GM12878 (cell line): ENCODE data around the gene SHROOM3. TPM values are rescaled to one million over a fixed set of nuclear protein-coding genes. Genes with fewer than 3 reads are reported as not detected.

Source experiments
- ATAC-seq: fragments of 200-7000 bp; cut with Tn5 transposase; 3 replicates; pipeline ENCODE4 v1.9.1; 2020; ENCODE audit warnings: mild to moderate bottlenecking, moderate library complexity
- BruUV-seq: library from RNA; stranded (reverse); fragments of 400-500 nt; replicated peaks from 2 replicates; lab custom pipeline; 2021; lab: Mats Ljungman, UMichigan
- CTCF ChIA-PET: fragments of 300-600 bp; sonication (Branson Sonifier 250); formaldehyde crosslinking; extraction: SDS; loops from one replicate; lab custom pipeline; 2021; ENCODE audit warnings: inconsistent platforms; lab: Yijun Ruan, JAX
- POLR2A ChIA-PET: fragments of 350-600 bp; formaldehyde crosslinking; extraction: SDS; loops from one replicate; lab custom pipeline; 2021; ENCODE audit warnings: inconsistent platforms; lab: Charles Lee
- RAD21 ChIA-PET: fragments of 300-600 bp; sonication (Branson Sonifier 250); formaldehyde crosslinking; loops from one replicate; lab custom pipeline; 2023; ENCODE audit warnings: antibody characterized with exemption; ENCODE audit not compliant: unreplicated experiment; lab: Charles Lee
- SMC1A ChIA-PET: fragments of 300-600 bp; sonication (Branson Sonifier 250); formaldehyde crosslinking; loops from one replicate; lab custom pipeline; 2023; ENCODE audit not compliant: unreplicated experiment, uncharacterized antibody; lab: Charles Lee
- DNase-seq: peaks from one replicate; pipeline ENCODE4 v3.0.0-alpha.2; 2011; ENCODE audit warnings: low read depth, low spot score
- FAIRE-seq: peaks from 3 replicates; lab custom pipeline; 2011; peaks lifted over from hg19 to GRCh38; lab: Jason Lieb, UNC
- H2AFZ ChIP-seq: 2 replicates; pipeline ENCODE4 v1.6.0; 2011; ENCODE audit warnings: low read depth, low read length, control low read depth; ENCODE audit not compliant: control insufficient read depth
- H3K27ac ChIP-seq: 2 replicates; pipeline ENCODE4 v1.5.1; 2011; ENCODE audit warnings: control low read depth; ENCODE audit not compliant: control insufficient read depth, insufficient read depth
- H3K27me3 ChIP-seq, 2 experiments: replicated peaks in 1 of 2; 2 replicates each; pipeline versions ENCODE4 v1.6.0 to v1.6.1; 2011; ENCODE audit warnings: low read length in 1 of 2; ENCODE audit not compliant: control insufficient read depth in 2 of 2, insufficient read depth in 2 of 2
- H3K36me3 ChIP-seq, 2 experiments: 2 replicates each; pipeline ENCODE4 v1.5.1; 2011; ENCODE audit warnings: low read length in 1 of 2; ENCODE audit not compliant: control insufficient read depth in 2 of 2, insufficient read depth in 2 of 2
- H3K4me1 ChIP-seq: 2 replicates; pipeline ENCODE4 v1.6.1; 2011; ENCODE audit warnings: mild to moderate bottlenecking, low read length, moderate library complexity, mixed read lengths; ENCODE audit not compliant: control insufficient read depth, insufficient read depth
- H3K4me2 ChIP-seq: 2 replicates; pipeline ENCODE4 v1.6.0; 2011; ENCODE audit warnings: control low read depth; ENCODE audit not compliant: control insufficient read depth, insufficient read depth
- H3K4me3 ChIP-seq: fragments of 200-600 bp; sonication (generic); 2 replicates; pipeline ENCODE4 v1.5.1; 2016
- H3K79me2 ChIP-seq: 2 replicates; pipeline ENCODE4 v1.6.0; 2011; ENCODE audit warnings: low read length; ENCODE audit not compliant: control insufficient read depth, insufficient read depth
- H3K9ac ChIP-seq: 2 replicates; pipeline ENCODE4 v1.8.0; 2011; ENCODE audit warnings: low read length, control low read depth, mixed read lengths; ENCODE audit not compliant: control insufficient read depth, insufficient read depth
- H3K9me3 ChIP-seq: replicated peaks from 3 replicates; pipeline ENCODE4 v1.5.1; 2011; ENCODE audit warnings: mild to moderate bottlenecking, low read length; ENCODE audit not compliant: control insufficient read depth, insufficient read depth
- H4K20me1 ChIP-seq: 2 replicates; pipeline ENCODE4 v1.6.0; 2011; ENCODE audit not compliant: control insufficient read depth, insufficient read depth
- CHD1 ChIP-seq: IDR thresholded peaks from 2 replicates; pipeline ENCODE4 v1.6.1; 2012; ENCODE audit warnings: low read depth, low read length, improper control_type of control experiment
- EGR1 ChIP-seq, 2 experiments: IDR thresholded peaks; 1 replicate in 1 of 2; 2 replicates in 1 of 2; pipeline ENCODE4 v1.6.1; 2011 to 2012; ENCODE audit warnings: low read depth in 2 of 2, low read length in 2 of 2, borderline replicate concordance in 1 of 2, mild to moderate bottlenecking in 1 of 2, moderate library complexity in 1 of 2
- FOS ChIP-seq: IDR thresholded peaks from 3 replicates; pipeline ENCODE4 v1.6.1; 2011; ENCODE audit warnings: borderline replicate concordance; ENCODE audit not compliant: insufficient read length; ENCODE audit errors: extremely low read depth
- FOXM1 ChIP-seq: IDR thresholded peaks from 2 replicates; pipeline ENCODE4 v1.6.1; 2012; ENCODE audit warnings: low read depth, mild to moderate bottlenecking, inconsistent platforms, low read length, moderate library complexity
- KDM1A ChIP-seq: fragments of 200-600 bp; sonication (generic); IDR thresholded peaks from 2 replicates; pipeline ENCODE4 v1.6.1; 2016; ENCODE audit warnings: borderline replicate concordance
- NFIC ChIP-seq: IDR thresholded peaks from 2 replicates; pipeline ENCODE4 v1.6.1; 2012; ENCODE audit warnings: low read depth, mild to moderate bottlenecking, inconsistent platforms, low read length, moderate library complexity
- REST ChIP-seq: IDR thresholded peaks from 2 replicates; pipeline ENCODE4 v1.6.1; 2012; ENCODE audit warnings: mild to moderate bottlenecking, low read depth, low read length
- SPI1 ChIP-seq: IDR thresholded peaks from 2 replicates; pipeline ENCODE4 v1.6.1; 2011; ENCODE audit warnings: low read depth, mild to moderate bottlenecking, low read length, moderate library complexity, borderline replicate concordance; ENCODE audit not compliant: insufficient read depth
- TAF1 ChIP-seq: IDR thresholded peaks from 2 replicates; pipeline ENCODE4 v1.6.1; 2011; ENCODE audit warnings: mild to moderate bottlenecking, low read depth, low read length, borderline replicate concordance
- ZNF217 ChIP-seq: fragments of 450-650 bp; IDR thresholded peaks from 2 replicates; pipeline ENCODE4 v1.6.1; 2017; ENCODE audit warnings: antibody characterized with exemption, mild to moderate bottlenecking
- WGBS: methylation state at CpG from one replicate; pipeline ENCODE4 v1.1.6; 2016; ENCODE audit warnings: low lambda C conversion rate; ENCODE audit not compliant: insufficient replicate concordance, insufficient coverage; ENCODE audit errors: missing lambda C conversion rate; 5-methylcytosine and 5-hydroxymethylcytosine counted together
- in situ Hi-C: fragments of 300-500 bp; cut with MboI; formaldehyde crosslinking; loops from 9 replicates; pipeline ENCODE4 v1.14.3; 2018; ENCODE audit warnings: mixed read lengths
- intact Hi-C: fragments of 100-400 bp; cut with micrococcal nuclease; formaldehyde crosslinking; loops from one replicate; pipeline ENCODE4 v1.14.2; 2022; ENCODE audit not compliant: unreplicated experiment
- polyA plus RNA-seq, 11 experiments: library from polyadenylated mRNA; depleted of rRNA in 4 of 11; unstranded in 6 of 11; stranded (reverse) in 5 of 11; fragments of >200 nt; fragmentation: Nextera tagmentation in 4 of 11; fragmentation: Illumina TruSeq in 1 of 11; extraction: Ambion mirVana in 4 of 11; extraction: Trizol in 1 of 11; gene quantifications; 1 replicate in 1 of 11; 2 replicates in 10 of 11; pipeline versions ENCODE4 v1.2.1 to v1.2.3, GENCODE V29; 2011 to 2016; ENCODE audit warnings: inconsistent platforms in 2 of 11, missing spikeins in 2 of 11, low read depth in 1 of 11
- total RNA-seq, 4 experiments: library from RNA; depleted of rRNA in 3 of 4; stranded (reverse); fragments of >200 nt in 3 of 4; fragmentation: Illumina TruSeq in 1 of 4; extraction: Trizol in 1 of 4; gene quantifications; 2 replicates each; pipeline versions ENCODE4 v1.2.1 to v1.2.3, GENCODE V29; 2013 to 2021
- TF ChIP-seq, protein P1 (sequence below): fragments of 450-650 bp; IDR thresholded peaks from 2 replicates; pipeline ENCODE4 v1.6.1; 2016; ENCODE audit warnings: mild to moderate bottlenecking
- TF ChIP-seq, protein P2 (sequence below): fragments of 450-650 bp; IDR thresholded peaks from 2 replicates; pipeline ENCODE4 v1.6.1; 2018; ENCODE audit warnings: borderline replicate concordance, mild to moderate bottlenecking; ENCODE audit not compliant: partially characterized antibody
- TF ChIP-seq, protein P3 (sequence below): IDR thresholded peaks from 2 replicates; pipeline ENCODE4 v1.6.1; 2011; ENCODE audit warnings: low read depth, low read length, improper control_type of control experiment, borderline replicate concordance
- TF ChIP-seq, protein P4 (sequence below): IDR thresholded peaks from 2 replicates; pipeline ENCODE4 v1.6.1; 2012; ENCODE audit warnings: low read depth, low read length, improper control_type of control experiment

SHROOM3 gene
- total and polyA plus RNA-seq, 10 of the 15 experiments (the other 5 are each of a cell fraction or from before 2014, with no cell fraction given): under 0.01 to 0.29 (median 0.08) TPM; not detected in 1

DNA sequence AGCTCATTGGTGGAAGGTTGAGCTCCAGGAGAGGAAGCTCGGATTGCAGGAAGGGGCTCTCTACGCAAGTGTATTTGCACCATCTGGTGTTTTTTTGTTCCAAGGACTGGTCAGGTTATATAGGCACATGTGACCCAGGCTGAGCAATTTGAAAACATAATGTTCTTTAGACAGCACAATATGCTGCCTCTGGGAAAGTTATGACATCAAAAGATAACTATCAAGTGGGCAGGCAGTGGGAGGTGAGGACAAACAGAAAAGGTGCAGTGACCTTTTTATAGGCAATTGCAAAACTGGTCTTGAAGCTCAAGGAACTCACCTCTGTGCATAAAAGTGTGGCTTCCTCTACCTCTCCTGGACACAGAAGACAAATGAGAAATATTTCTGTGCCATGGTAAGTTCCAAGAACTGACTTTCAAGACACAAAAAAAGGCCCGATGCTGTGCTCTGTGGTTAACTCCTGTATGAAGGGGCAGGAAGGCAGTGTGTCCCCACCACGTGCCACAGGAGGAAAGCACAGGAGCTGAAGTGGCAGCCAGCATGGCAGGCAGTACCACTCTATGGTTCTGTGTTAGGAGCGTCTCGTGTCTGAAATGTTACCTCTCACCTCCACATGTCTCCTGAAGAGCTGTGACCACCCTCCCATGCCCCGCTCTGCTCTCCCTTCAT lies 128.6 kb downstream of the SHROOM3 start:
- H2AFZ ChIP-seq: no peak overlapping the region
- TF ChIP-seq KDM1A (no peak), FOXM1 (no peak), NFIC (no peak), FOS (no peak), CHD1 (no peak), ZNF217 (no peak), EGR1 (IDR thresholded peaks at IDR 0.05; ENCODE audit: borderline replicate concordance in 1 of 2, low read depth in 2 of 2, low read length in 2 of 2) (no peak), REST (no peak), SPI1 (no peak), TAF1 (no peak)
- TF ChIP-seq, protein P1, sequence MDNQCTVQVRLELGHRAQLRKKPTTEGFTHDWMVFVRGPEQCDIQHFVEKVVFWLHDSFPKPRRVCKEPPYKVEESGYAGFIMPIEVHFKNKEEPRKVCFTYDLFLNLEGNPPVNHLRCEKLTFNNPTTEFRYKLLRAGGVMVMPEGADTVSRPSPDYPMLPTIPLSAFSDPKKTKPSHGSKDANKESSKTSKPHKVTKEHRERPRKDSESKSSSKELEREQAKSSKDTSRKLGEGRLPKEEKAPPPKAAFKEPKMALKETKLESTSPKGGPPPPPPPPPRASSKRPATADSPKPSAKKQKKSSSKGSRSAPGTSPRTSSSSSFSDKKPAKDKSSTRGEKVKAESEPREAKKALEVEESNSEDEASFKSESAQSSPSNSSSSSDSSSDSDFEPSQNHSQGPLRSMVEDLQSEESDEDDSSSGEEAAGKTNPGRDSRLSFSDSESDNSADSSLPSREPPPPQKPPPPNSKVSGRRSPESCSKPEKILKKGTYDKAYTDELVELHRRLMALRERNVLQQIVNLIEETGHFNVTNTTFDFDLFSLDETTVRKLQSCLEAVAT: no peak
- TF ChIP-seq, protein P2, sequence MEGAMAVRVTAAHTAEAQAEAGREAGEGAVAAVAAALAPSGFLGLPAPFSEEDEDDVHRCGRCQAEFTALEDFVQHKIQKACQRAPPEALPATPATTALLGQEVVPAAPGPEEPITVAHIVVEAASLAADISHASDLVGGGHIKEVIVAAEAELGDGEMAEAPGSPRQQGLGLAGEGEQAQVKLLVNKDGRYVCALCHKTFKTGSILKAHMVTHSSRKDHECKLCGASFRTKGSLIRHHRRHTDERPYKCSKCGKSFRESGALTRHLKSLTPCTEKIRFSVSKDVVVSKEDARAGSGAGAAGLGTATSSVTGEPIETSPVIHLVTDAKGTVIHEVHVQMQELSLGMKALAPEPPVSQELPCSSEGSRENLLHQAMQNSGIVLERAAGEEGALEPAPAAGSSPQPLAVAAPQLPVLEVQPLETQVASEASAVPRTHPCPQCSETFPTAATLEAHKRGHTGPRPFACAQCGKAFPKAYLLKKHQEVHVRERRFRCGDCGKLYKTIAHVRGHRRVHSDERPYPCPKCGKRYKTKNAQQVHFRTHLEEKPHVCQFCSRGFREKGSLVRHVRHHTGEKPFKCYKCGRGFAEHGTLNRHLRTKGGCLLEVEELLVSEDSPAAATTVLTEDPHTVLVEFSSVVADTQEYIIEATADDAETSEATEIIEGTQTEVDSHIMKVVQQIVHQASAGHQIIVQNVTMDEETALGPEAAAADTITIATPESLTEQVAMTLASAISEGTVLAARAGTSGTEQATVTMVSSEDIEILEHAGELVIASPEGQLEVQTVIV: no peak
- TF ChIP-seq, protein P3, sequence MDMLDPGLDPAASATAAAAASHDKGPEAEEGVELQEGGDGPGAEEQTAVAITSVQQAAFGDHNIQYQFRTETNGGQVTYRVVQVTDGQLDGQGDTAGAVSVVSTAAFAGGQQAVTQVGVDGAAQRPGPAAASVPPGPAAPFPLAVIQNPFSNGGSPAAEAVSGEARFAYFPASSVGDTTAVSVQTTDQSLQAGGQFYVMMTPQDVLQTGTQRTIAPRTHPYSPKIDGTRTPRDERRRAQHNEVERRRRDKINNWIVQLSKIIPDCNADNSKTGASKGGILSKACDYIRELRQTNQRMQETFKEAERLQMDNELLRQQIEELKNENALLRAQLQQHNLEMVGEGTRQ: no peak
- TF ChIP-seq, protein P4, sequence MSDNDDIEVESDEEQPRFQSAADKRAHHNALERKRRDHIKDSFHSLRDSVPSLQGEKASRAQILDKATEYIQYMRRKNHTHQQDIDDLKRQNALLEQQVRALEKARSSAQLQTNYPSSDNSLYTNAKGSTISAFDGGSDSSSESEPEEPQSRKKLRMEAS: no peak

More for the DNA sequence above, 128.6 kb downstream of the SHROOM3 start:
- 55% methylated on average over 7 of the region's 7 CpGs for WGBS
- SMC1A ChIA-PET: interaction anchor here (0.7 kb wide), 1 partner anchor 21 kb away, joined by 3 read pairs; no protein-coding TSS in a partner anchor
- peaks cover 2 to 14% of the 10 kb centered on the region in 2 experiments; a peak in 2 of 4 replicates for H3K27me3 ChIP-seq
- DNase-seq (no peak), ATAC-seq (no peak), FAIRE-seq (no peak)
- H3K36me3 ChIP-seq: no peaks in the 10 kb centered on the region
- intact Hi-C loops: no loop called here
- H3K79me2 ChIP-seq: no peaks in the 10 kb centered on the region
- no peak overlapping the region for H3K27ac ChIP-seq
- no peak overlapping the region for H3K4me2 ChIP-seq
- no peak overlapping the region for H3K4me3 ChIP-seq
- in situ Hi-C loops: no loop called here
- H3K4me1 ChIP-seq: no peaks in the 10 kb centered on the region
- no peak overlapping the region for H3K9ac ChIP-seq
- CTCF ChIA-PET: interaction anchor here (0.6 kb wide), 2 partner anchors 297 to 379 kb away, joined by 3 read pairs; no protein-coding TSS in a partner anchor
- no peaks in the 10 kb centered on the region for H3K9me3 ChIP-seq
- RAD21 ChIA-PET: interaction anchor here (1.2 kb wide), 1 partner anchor 169 kb away, joined by 3 read pairs; no protein-coding TSS in a partner anchor
- no TSS peak for BruUV-seq
- POLR2A ChIA-PET: no interaction called here
- no peaks in the 10 kb centered on the region for H4K20me1 ChIP-seq
